Uterus (tissue), 4 donors: ENCODE results near the gene SUDS3. TPM values are rescaled to one million over a fixed set of nuclear protein-coding genes. Genes with fewer than 3 reads are reported as not detected.

Experiments
- DNase-seq, 2 donors: peaks; one replicate each; pipeline ENCODE4 v3.0.0-alpha.2; 2019 to 2020
- H3K27ac ChIP-seq, 2 donors: fragments of 200-600 bp; sonication (generic); 1 replicate in 1 of 2; 2 replicates in 1 of 2; pipeline ENCODE4 v1.5.1; 2016 to 2018
- H3K27me3 ChIP-seq, 2 donors: fragments of 200-600 bp; sonication (generic); one replicate each; pipeline ENCODE4 v1.5.1; 2018 to 2019; ENCODE audit warnings: control low read depth in 1 of 2
- H3K36me3 ChIP-seq, 2 donors: fragments of 200-600 bp; sonication (generic); one replicate each; pipeline ENCODE4 v1.5.1; 2019; ENCODE audit warnings: control low read depth in 1 of 2
- H3K4me1 ChIP-seq, 2 donors: fragments of 200-600 bp; sonication (generic); one replicate each; pipeline ENCODE4 v1.5.1; 2018 to 2019; ENCODE audit warnings: control low read depth in 1 of 2
- H3K4me3 ChIP-seq, 2 donors: fragments of 200-600 bp; sonication (generic); 1 replicate in 1 of 2; 2 replicates in 1 of 2; pipeline ENCODE4 v1.5.1; 2018 to 2019; ENCODE audit warnings: mild to moderate bottlenecking in 1 of 2
- H3K9me3 ChIP-seq, 2 donors: fragments of 200-600 bp; sonication (generic); one replicate each; pipeline ENCODE4 v1.5.1; 2019; ENCODE audit warnings: control low read depth in 1 of 2
- POLR2A ChIP-seq, 2 donors: fragments of 450-650 bp; IDR thresholded peaks; one replicate each; pipeline ENCODE4 v1.6.1; 2016; ENCODE audit warnings: antibody characterized with exemption in 2 of 2, mild to moderate bottlenecking in 1 of 2, moderate library complexity in 1 of 2
- intact Hi-C: fragments of 100-400 bp; cut with DNase I; formaldehyde crosslinking; loops from one replicate; pipeline ENCODE4 v1.15.1; 2023; ENCODE audit warnings: low total_unique reads
- total RNA-seq, 4 donors: library from RNA; depleted of rRNA in 3 of 4; stranded (reverse); fragments of >200 nt in 3 of 4; gene quantifications; one replicate each; pipeline versions ENCODE4 v1.1.0 to v1.2.4, GENCODE V29; 2014 to 2023
- TF ChIP-seq, protein P1 (sequence below), 4 experiments: fragments of 200-600 bp in 2 of 4; fragments of 450-650 bp in 2 of 4; sonication (generic) in 2 of 4; IDR thresholded peaks; one replicate each; pipeline ENCODE4 v1.5.1; 2016 to 2019; ENCODE audit warnings: antibody characterized with exemption in 4 of 4, mild to moderate bottlenecking in 2 of 4, moderate library complexity in 1 of 4
- donor health status: DM: yes; HTN: yes; CAD: no.

SUDS3 gene
- total RNA-seq, 4 donors from 2014 or later = 22.4 to 74.3 (median 30.7) TPM

DNA sequence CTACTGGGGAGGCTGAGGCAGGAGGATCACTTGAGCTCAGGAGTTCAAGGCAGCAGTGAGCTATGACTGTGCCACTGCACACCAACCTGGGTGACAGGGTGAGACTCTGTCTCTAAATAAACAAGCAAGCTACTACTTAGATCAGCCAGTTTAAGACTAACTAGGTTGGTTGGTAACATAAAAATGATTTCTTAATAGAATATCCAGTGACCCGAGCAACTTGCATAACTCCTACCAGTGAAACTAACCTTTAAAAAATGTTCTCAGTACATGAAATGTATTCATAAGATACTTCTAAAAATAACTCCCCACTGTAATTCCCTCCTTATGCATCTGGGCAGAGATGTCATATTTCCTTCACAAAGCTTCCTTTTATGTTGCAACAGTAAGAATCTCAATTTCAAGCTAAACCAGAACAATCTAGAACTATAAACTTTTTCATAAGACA lies 19.5 kb upstream of the SUDS3 start:
- peak overlapping the region; percentile 61 to 67 for H3K27ac ChIP-seq
- H3K4me3 ChIP-seq = no peak overlapping the region
- intact Hi-C loops = no loop called here
- H3K27me3 ChIP-seq = no peaks in the 10 kb centered on the region
- no peak for DNase-seq
- no peaks in the 10 kb centered on the region for H3K36me3 ChIP-seq
- no peak for TF ChIP-seq POLR2A (IDR thresholded peaks at IDR 0.05)
- TF ChIP-seq, protein P1, sequence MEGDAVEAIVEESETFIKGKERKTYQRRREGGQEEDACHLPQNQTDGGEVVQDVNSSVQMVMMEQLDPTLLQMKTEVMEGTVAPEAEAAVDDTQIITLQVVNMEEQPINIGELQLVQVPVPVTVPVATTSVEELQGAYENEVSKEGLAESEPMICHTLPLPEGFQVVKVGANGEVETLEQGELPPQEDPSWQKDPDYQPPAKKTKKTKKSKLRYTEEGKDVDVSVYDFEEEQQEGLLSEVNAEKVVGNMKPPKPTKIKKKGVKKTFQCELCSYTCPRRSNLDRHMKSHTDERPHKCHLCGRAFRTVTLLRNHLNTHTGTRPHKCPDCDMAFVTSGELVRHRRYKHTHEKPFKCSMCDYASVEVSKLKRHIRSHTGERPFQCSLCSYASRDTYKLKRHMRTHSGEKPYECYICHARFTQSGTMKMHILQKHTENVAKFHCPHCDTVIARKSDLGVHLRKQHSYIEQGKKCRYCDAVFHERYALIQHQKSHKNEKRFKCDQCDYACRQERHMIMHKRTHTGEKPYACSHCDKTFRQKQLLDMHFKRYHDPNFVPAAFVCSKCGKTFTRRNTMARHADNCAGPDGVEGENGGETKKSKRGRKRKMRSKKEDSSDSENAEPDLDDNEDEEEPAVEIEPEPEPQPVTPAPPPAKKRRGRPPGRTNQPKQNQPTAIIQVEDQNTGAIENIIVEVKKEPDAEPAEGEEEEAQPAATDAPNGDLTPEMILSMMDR (IDR thresholded peaks at IDR 0.05) = no peak
- H3K4me1 ChIP-seq = peaks cover 0 to 4% of the 10 kb centered on the region in 2 donors
- H3K9me3 ChIP-seq = no peaks in the 10 kb centered on the region

DNA sequence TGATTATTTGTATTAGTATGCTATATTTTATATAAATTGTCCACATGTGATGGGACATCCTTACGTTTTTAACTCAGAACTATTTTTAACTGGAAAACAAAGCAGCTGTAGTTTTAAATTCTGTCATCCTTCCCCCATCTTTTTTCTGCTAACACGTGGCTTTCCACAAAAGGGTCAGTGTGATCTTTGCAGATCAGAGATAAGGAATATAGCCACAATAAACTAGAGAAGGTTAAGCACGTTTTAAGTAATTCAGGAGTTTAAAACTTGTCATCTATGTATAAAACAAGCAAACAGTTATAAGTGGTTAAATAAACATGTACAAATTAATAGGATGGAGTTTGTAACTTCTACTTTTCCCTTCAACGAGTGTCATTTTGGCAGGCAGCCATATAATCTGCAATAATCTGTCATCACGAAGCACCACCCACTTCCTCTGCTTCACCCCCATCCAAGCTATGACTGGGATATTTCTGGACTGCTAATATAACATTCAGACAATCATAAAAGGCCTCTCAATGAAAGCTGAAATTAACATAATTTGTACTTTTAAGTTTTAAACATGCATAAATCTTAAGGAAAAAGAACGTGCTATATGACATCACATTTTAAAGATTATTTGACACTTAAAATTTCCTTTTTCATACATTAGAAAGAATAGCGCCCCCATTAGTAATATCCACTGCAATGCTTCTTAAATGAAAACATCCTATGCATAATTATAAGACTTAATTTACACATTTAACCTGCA lies 18.9 kb upstream of the SUDS3 start:
- no peak for TF ChIP-seq POLR2A (IDR thresholded peaks at IDR 0.05)
- TF ChIP-seq, protein P1 (IDR thresholded peaks at IDR 0.05) = no peak
- H3K4me3 ChIP-seq = no peak overlapping the region
- intact Hi-C loops = no loop called here

DNA sequence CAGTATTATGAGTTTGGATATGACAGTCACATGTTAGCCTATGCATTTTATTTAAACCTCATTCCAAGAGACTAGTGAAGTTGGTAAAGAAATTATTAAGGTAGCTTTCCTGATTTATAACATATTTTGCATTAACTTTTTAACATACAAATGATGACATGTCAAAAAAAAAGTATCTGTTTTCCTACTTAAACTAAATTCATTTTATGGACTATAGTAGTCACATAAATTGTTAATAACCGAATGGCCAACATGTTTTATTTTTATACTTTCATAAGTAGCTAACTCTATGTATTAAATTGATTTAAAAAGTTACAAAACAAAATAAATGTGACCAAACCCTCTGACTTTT lies 18.4 kb upstream of the SUDS3 start:
- no peak for DNase-seq
- H3K27ac ChIP-seq = peak overlapping the region in 1 of 2 donors; percentile 67
- intact Hi-C loops = no loop called here
- H3K36me3 ChIP-seq = no peaks in the 10 kb centered on the region
- no peaks in the 10 kb centered on the region for H3K9me3 ChIP-seq
- peaks cover 0 to 4% of the 10 kb centered on the region in 2 donors for H3K4me1 ChIP-seq
- no peaks in the 10 kb centered on the region for H3K27me3 ChIP-seq
- TF ChIP-seq, protein P1 (IDR thresholded peaks at IDR 0.05) = no peak
- TF ChIP-seq POLR2A (IDR thresholded peaks at IDR 0.05) = no peak
- no peak overlapping the region for H3K4me3 ChIP-seq

More for the DNA sequence above, 18.9 kb upstream of the SUDS3 start:
- peaks cover 0 to 4% of the 10 kb centered on the region in 2 donors for H3K4me1 ChIP-seq
- H3K9me3 ChIP-seq = no peaks in the 10 kb centered on the region
- peak in 1 of 2 donors; percentile 37 for DNase-seq
- H3K27ac ChIP-seq = peak overlapping the region; percentile 61 to 67
- H3K27me3 ChIP-seq = no peaks in the 10 kb centered on the region
- H3K36me3 ChIP-seq = no peaks in the 10 kb centered on the region

DNA sequence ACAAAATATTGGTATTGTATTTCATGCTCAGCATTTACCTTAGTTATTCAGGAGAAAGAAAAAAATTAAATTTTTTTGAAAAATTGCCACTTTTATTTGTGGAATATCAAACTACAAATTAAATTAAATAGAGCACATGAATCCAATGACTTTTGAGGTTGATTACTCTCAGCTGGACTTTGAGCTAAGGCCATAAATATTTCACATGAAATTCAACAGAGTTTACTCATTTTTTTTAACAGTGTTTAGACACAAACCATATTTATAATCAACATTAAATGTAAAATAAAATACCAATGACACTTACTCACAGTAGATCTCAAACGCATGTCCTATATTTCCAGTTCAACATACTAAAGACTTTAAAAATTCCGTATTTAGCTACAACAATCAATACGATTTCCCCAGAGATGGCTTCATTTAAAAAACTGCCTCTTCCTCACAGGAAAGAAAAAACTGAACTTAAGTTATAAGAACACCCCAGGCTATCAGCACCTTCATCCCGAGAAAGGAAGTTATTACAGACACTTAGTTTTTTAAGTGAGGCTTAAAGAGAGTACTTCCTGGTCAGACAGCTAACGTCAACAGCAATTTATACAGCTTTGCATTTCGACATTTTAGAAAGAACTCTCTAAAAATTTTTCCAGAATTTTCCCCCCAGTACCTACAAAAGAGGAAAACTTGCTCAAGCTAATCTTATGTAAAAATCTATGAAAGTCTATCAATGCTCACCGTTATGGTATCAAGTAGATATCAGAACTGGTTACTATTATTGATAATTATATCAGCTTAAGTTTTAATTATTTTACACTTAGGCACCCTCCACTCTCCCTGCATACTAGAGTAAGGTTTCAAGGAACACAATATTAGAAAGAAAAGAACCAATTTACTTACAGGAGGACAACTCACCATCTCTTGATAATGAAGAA lies 17.5 kb upstream of the SUDS3 start:
- intact Hi-C loops = no loop called here
- H3K4me1 ChIP-seq = peaks cover 0 to 4% of the 10 kb centered on the region in 2 donors
- H3K4me3 ChIP-seq = no peak overlapping the region
- H3K9me3 ChIP-seq = no peaks in the 10 kb centered on the region
- H3K27ac ChIP-seq = peak overlapping the region in 1 of 2 donors; percentile 30
- H3K36me3 ChIP-seq = no peaks in the 10 kb centered on the region
- DNase-seq = no peak
- H3K27me3 ChIP-seq = no peaks in the 10 kb centered on the region
- TF ChIP-seq, protein P1 (IDR thresholded peaks at IDR 0.05) = no peak

DNA sequence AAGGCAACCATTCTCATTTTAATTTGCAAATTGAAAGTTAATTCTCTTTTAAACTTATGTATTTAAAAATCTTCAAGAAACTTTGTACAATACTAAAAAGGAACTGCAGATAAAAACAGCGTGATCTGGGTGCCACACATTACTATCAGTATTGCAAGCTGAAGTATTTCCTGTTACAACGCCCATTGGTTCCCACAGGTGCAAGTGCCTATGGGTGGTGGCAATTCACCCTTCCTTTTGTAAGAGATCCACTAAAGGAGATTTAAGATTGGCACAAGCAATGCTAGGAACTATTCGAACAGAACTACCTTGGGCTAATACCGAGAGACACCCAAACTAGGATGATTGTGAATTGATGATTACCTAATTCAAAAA lies 16.8 kb upstream of the SUDS3 start:
- H3K9me3 ChIP-seq = no peaks in the 10 kb centered on the region
- DNase-seq = no peak
- no peak overlapping the region for H3K4me3 ChIP-seq
- H3K27ac ChIP-seq = peak overlapping the region in 1 of 2 donors; percentile 30
- no peaks in the 10 kb centered on the region for H3K36me3 ChIP-seq
- no peaks in the 10 kb centered on the region for H3K27me3 ChIP-seq
- H3K4me1 ChIP-seq = peaks cover 0 to 4% of the 10 kb centered on the region in 2 donors
- intact Hi-C loops = no loop called here
- TF ChIP-seq, protein P1 (IDR thresholded peaks at IDR 0.05) = no peak
- TF ChIP-seq POLR2A (IDR thresholded peaks at IDR 0.05) = no peak
